HG03103 (cell line): Measurements from ENCODE around the gene SPTLC1.
A peak's percentile ranks its signal among the peaks of the same experiment; 100 is the strongest.
"Not testable (repeated sequence)": the region's sequence is repeated elsewhere in the genome, so short reads cannot be mapped to it uniquely, and the experiment has no call there.

Experiments used
- ATAC-seq: cut with Tn5 transposase; IDR thresholded peaks from one replicate; pipeline ENCODE4 v1.9.1; 2021; ENCODE audit warnings: low read depth; ENCODE audit not compliant: unreplicated experiment

Gene SPTLC1, protein sequence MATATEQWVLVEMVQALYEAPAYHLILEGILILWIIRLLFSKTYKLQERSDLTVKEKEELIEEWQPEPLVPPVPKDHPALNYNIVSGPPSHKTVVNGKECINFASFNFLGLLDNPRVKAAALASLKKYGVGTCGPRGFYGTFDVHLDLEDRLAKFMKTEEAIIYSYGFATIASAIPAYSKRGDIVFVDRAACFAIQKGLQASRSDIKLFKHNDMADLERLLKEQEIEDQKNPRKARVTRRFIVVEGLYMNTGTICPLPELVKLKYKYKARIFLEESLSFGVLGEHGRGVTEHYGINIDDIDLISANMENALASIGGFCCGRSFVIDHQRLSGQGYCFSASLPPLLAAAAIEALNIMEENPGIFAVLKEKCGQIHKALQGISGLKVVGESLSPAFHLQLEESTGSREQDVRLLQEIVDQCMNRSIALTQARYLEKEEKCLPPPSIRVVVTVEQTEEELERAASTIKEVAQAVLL

DNA sequence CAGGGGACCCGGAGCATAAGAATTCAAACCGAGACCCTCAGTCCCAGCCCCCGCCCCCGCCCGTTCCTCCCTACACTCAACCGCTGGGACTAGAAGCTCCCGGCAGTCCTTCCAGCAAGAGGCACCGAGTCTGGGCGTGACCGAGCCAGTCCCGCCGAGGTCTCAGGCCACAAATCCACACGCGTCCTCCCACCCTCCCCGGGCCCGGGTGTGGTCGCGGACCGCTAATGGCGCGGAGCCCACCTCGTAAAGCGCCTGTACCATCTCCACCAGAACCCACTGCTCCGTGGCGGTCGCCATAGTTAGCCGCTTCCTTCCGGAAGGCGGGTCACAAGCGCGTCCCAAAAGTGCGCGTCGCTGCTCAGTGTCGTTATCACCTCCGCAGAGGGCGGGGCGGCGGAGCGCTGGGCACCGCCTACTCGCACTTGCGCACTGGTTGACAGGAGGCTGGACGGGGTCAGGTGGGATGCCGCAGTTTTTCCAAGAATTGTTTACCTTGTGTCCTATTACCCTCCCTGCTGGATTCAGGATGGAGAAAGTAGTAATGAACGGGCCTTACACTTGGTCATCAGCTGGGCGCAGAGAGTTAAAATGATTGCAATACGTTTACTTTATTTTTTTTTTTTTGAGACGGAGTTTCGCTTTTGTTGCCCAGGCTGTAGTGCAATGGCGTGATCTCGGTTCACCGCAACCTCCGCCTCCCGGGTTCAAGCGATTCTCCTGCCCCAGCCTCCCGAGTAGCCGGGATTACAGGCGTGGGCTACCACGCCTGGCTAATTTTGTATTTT is at the start of gene SPTLC1:
TSS of gene SPTLC1 (minus strand) at position 343 of the 788 bp plus-strand sequence. CDS start at position 300, 43 bp downstream.
- ATAC-seq: peak; percentile 99

DNA sequence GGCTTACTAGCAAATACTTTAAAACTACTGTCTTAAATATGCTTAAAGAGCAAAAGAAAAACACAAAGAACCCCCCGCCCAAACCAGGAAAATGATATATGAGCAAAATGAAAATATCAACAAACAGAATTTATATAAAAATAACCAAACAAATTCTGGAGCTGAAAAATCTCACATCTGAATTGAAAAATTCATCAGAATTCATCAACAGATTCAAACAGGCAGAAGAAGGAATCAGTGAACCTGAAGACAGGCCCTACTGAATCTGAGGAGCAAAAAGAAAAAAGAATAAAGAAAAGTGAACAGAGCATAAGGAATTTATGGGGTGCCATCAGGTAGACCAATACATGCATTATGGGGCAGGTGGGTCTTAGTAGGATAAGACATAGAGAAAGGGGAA is 49.8 kb upstream of the SPTLC1 start:
- ATAC-seq: no peak

DNA sequence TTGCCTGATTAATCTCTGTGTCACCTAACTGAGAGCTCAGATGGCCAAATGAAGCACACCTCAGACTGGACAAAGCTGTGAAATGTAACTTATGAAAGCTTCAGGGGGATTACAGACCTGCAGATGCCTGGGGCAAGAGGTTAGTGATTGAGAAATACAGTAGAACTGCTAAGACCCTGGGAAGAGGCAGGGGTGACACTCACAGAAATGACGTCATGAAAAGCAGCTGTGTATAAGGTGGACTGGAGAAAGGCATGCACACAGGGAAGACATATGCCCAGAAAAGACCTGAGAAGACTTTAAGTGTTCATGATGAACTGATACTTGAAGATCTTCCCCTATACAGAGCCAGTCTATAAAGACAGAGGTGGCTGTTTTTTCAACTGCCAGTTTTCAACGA is 49.3 kb upstream of the SPTLC1 start:
- ATAC-seq: no peak

DNA sequence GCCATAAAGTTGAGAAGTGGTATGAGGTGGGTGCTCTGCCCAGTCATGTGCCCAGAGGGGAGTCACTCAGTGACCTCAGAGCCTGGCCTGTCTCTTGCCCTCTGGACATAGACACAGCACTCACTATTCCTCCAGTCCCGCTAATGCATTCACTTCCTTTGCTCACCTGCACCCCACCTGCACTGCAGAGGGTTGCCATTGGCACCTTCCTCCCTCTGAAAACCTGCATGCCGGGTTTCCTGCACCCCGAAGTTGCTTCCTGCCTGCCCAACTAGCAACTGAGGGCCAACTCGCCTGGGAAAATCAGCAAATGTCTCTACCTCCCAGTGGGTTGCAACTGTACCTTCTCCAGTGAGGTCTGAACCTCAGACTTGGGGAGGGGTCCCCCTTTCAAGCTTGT is 48.1 kb upstream of the SPTLC1 start:
- no peak for ATAC-seq

DNA sequence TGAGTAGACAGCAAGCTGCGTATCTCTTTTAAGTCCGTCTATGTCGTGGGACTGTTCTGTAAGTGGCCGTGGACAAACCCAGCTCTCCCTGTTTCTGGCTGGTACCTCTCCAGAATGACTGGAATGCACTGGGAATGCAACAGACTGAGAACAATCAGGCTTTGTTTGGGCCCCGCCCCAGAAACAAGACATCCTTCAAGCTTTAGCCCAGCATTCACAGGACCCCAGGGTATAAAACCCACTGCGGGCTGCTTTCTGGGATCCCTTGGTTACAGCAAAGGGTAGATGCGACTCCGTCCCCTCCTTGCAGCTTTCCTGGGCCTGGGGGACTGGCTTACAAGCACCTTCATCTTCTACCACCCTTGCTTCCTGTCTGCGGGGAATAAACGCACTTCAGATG is 45.6 kb upstream of the SPTLC1 start:
- no peak for ATAC-seq

DNA sequence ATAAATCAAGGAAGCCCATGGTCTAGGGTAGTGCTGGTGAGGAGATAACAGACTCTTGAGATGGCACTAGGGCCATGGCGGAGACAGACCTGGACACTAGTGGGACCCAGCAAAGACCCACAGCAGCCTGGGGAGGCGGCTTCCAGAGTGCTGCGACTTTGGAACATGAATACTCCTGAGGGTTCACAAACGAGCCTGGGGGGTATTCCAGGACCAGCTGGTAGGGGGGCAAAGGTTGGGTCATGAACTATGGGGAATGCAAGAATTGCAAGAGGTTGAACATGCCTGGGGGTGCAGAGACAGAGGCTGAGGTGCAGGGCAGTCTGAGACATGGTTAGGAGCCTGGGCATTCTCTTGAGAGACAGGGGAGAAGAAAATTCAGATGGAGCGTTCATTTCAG is 43.8 kb upstream of the SPTLC1 start:
- no peak for ATAC-seq

DNA sequence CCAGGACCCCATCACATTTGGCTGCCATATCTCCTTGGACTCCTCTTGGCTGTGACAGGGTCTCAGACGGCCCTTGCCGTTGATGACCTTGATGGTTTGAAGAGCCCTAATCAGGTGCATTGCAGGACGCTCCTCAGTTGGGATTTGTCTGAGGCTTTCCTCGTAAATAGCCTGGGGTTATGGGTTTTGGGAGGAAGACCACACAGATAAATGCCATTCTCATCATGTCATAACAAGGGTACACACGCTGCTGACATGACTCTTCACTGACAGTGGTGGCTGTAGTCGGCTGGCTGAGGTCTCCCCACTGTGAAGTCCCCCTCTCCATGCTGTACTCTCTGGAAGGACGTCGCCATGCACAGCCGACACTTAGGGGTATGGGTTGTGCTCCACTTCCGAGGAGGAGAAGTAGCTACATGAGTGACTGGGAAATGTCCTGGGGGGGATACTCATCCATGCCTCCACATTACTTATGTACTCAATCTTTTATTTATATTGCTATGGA is 42.9 kb upstream of the SPTLC1 start:
- ATAC-seq: no peak

DNA sequence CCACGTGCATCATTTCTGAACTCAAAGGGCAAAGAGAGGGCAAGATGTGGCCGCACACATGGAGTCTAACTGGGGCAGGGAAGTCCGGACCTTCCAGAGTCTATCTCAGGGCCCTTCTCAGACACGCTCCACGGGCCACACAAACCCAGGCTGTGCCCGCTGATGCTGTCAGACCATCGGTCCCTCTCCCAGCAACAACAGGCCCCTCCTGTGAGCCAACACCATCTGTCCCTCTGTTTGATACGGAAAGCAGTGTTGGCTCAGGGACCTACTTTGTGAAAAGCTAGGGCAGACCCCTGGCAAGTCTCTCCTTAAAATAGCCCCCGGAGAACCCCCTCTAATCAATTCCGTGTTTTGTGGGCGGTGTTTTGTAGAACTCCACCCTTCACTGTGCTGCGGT is 40.5 kb upstream of the SPTLC1 start:
- ATAC-seq: not testable (repeated sequence)

DNA sequence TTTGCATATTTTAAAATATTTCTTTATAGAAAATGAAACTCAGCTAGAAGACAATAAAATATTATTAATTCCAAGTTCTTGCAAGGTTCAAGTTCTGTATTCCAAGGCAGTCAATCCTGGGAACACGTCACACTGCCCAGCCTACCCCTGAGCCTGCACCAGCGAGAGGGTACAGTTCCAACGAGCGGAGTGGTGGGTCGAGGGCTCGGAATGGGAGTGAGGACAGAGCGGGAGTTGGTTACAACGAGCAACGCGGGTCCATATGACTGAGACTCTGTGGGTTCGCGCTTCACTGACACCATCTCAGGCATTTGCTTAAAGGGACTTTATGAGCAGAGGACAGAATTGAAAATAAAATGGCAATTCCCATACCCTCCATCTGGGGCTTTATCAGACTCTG is 40.0 kb upstream of the SPTLC1 start:
- ATAC-seq: no peak

DNA sequence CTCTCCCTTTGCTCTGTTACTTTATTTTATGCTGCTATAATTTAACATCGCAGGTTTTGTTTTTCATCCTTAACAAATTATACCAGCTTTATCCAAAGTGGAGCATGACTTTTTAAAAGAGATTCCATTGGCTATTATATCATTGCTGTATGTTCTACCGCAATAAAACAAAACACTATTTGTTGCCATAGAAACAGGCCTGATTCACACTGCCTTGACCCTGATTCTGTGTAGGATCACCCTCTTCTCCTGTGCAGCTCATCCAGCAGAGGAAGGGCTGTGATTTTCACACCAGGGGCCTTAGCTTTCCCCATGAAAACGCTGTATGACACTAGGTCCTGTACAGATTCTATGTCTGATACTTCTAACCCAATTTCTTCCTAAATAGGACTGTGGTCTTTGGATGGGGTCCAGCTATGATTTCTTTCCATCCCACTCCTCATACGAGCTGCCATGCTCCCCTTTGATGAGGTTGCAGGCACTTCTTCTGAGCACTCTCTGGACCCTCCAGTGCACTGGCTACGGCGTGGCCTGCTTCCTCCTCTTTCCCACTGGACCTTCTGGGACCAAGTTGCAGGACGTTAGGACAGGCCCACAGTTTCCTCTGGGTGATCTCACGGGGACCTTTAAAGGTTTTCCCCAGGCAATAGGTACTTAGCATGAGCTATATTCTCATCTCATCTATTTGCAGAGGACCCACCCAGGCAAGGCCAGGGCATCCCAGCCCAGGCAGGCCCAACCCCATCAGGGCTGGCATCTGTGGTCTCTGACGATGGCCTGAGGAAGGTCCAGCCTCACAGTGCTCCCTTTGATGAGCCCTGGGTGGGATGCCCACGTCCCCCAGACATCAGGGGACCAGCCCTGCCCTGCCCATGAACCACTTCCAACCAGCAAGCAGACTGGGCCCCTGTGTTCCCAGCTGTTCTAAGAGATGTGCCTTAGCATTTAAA is 38.5 kb upstream of the SPTLC1 start:
- not testable (repeated sequence) for ATAC-seq

DNA sequence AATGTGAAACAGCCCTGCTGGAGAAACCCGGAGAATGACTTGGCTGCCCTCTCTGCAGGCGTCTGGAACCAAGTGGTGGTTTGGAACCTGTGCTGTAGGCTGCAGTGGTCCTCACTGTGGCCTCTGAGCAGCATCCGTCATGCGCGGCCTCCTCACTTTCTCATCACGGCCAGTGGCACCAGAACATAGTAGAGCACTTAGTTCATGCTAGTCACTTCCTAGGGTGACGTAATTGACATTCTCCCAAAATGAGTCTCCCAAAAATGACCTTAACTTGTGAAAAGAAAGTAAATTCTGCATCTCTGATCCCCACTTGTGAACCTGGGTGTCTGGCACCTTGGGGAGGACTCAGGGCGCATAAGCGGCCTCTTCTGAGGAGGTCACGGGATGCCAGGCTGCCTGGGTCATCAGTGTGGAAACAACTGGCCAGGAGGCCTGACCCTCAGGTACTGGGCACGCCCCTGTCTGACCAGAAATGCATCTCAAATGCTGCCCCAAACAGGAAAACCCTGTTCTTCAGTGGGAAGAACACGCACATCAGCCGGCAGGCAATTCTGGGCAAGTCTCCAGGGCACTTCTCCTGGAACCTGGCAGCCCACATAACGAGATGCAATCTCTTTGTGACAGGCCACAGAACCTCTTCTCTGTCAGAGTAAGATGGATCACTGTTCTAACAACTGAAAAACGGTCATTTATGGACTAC is 36.6 kb upstream of the SPTLC1 start:
- ATAC-seq: no peak

DNA sequence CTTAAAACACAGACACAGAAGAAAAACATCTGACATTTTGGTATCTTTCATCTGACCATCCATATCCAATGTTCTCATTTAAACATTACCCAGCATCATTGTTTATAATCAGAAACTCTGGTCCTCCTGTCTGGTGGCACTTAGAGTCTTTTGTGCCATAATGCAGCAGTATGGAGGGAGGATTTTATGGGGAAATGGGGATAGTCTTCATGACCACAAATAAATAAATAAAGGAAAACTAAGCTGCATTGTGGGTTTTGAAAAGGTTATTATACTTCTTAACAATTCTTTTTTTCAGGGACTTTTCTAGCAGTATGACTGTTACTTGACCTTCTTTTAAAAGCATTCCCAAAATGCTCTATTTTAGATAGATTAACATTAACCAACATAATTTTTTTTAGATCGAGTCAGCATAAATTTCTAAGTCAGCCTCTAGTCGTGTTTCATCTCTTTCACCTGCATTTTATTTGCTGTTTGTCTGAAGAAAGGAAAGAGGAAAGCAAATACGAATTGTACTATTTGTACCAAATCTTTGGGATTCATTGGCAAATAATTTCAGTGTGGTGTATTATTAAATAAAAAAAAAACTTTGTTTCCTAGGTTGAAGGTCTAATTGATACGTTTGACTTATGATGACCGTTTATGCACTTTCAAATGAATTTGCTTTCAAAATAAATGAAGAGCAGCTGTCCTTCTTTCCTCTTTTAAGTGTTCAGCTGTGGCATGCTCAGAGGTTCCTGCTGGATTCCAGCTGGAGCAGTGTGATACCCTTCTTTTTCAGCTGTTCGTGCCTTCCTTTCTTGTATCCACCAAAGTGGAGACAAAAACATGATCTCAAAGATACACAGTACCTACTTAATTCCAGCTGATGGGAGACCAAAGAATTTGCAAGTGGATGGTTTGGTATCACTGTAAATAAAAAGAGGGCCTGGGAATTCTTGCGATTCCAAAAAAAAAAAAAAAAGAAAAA is 35.6 kb upstream of the SPTLC1 start:
- ATAC-seq: not testable (repeated sequence)

DNA sequence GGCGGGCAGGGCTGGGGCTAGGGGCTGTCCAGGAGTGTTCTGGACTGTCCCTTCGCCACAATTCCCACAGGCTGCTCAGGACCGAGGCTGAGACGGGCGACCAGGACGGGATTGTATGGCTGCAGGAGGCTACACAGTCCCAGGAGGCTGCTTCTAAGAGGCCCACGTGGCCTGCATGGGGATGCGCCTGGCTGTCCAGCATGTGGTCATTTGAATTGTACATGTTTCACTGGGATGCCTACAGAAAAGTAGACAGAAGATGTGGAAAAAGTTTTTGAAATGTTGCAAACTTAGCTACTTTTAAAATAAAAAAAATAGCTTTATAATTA is 32.6 kb upstream of the SPTLC1 start:
- no peak for ATAC-seq

DNA sequence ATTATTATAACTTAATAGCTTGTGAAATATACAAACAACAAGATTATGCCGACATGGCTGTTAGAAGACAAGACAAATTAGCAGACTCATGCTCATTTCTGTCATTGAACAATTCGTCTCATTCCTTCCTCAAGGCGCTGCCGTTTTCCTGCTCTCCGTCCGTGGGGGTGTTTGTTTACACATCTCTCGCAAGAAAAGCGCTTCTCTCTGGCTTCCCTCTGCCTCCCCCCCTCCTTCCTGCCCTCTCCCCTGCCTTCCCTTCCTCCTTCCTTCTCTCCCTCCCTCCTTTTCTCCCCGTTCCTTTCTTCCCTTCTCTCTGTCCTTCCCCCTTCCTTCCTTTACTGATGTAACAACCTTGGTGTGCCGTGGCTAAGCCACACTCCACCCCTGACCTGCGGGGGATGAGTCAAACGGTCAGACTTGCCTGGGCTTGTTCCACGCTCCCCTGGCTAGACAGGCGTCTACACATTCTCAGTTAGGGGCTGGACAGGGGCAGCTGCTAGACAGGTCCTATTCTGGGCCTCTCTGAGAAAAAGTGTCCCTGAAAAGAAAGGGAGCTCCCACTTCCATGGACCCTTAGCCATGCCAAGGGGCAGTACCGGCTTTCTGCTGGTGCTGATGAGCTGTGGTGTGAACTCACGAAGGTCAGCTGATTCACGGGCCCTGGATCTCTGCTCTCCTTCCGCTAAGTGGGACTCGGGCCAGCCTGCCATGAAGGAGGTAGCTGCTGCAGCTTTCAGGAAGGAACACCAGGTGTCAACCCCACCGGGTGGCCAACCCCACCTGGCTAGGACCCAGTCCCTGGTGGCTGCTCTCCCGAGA is 32.0 kb upstream of the SPTLC1 start:
- ATAC-seq: no peak

DNA sequence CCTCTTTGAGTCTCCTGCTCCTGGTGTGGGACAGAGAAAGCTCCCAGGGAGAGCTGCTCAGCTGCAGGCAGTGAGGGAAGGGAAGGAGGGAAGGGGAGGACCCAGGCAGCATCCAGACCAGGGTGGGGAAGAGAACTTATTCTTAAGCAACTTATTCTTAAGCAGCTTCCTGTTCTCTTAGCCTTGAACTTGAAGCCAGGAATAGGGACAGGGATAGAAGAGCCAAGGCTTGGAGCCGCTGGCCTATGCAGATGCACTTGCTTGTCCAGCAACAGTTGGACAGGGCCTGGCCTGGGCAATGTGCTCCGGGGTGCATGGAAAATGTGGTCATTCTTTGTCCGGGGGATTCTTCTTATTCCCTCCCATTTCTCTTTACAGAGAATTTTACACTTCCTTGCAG is 31.4 kb upstream of the SPTLC1 start:
- no peak for ATAC-seq

DNA sequence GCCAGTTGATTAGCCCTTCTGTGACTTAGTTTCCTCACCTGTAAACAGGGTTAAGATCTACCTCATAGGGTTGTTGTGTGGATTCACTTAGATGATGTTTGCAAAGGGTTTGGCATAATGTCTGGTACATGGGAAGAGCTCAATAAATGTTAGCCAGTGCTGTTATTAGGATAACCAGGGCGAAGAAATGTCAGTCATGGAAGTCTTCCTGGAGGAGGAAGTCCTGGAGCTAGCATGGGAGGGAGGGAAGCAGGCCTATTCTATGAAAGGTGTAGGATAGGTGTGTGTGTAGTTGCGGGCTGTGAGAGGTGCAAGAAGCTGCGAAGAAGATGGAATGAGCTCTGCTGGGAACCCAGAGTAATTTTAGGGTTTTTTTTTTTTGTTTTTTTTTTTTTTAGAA is 30.6 kb upstream of the SPTLC1 start:
- not testable (repeated sequence) for ATAC-seq

DNA sequence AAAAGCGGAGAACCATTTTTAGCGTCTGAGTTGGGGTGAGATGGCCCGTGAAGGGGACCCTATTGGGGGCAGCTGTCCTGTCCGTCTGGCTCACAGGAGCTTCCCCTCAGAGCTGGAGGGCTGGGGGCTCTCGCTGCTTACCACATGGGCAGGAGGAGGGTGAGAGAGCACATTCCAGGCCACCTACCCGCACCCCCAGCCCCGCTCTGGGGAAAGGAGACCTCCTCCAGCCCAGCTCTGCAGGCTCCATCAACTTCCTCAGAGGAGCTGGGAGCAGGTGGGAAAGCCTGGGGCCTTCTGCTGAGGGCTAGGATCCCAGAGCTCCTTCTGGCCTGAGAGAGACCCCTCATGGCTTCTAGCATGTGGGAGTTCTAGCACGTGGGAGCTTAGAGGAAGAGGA is 27.1 kb upstream of the SPTLC1 start:
- no peak for ATAC-seq
